K562 (cell line): ENCODE data around the gene IGF2. TPM values are rescaled to one million over a fixed set of nuclear protein-coding genes. Genes with fewer than 3 reads are reported as not detected.

ENCODE experiments used
- ATF1 ChIP-seq, 2 experiments: fragments of 450-650 bp in 1 of 2; IDR thresholded peaks; 2 replicates each; pipeline ENCODE4 v1.6.1; 2016; ENCODE audit warnings: missing compliant biosample characterization in 1 of 2, missing genetic modification characterization in 1 of 2
- CBX8 ChIP-seq: fragments of 200-600 bp; sonication (generic); IDR thresholded peaks from 2 replicates; pipeline ENCODE4 v1.6.1; 2012; ENCODE audit warnings: borderline replicate concordance, mixed run types, low read depth, mild to moderate bottlenecking, moderate library complexity, mixed read lengths, low read length, control low read depth, inconsistent platforms; ENCODE audit not compliant: poor library complexity, severe bottlenecking; ENCODE audit errors: extremely low read depth
- CEBPZ ChIP-seq: fragments of 150-350 bp; IDR thresholded peaks from 2 replicates; pipeline ENCODE4 v1.6.1; 2014; ENCODE audit warnings: low read depth, mild to moderate bottlenecking, low read length, borderline replicate concordance
- EWSR1 ChIP-seq: fragments of 450-650 bp; IDR thresholded peaks from 2 replicates; pipeline ENCODE4 v1.6.1; 2018; ENCODE audit warnings: borderline replicate concordance, mild to moderate bottlenecking, low read depth, moderate library complexity; ENCODE audit not compliant: partially characterized antibody
- FOXA3 ChIP-seq, 2 experiments: fragments of 450-650 bp in 1 of 2; sonication (generic) in 1 of 2; formaldehyde crosslinking; IDR thresholded peaks in 1 of 2; conservative IDR thresholded peaks in 1 of 2; 2 replicates each; pipeline versions ENCODE4 v1.4.0 to v1.8.0; 2020 to 2022; ENCODE audit warnings: mild to moderate bottlenecking in 2 of 2, missing genetic modification reagents in 1 of 2
- GABPB1 ChIP-seq: sonication (generic); formaldehyde crosslinking; IDR thresholded peaks from 2 replicates; pipeline ENCODE4 v1.8.0; 2022; ENCODE audit warnings: mild to moderate bottlenecking, missing genetic modification reagents
- HNRNPH1 ChIP-seq: fragments of 200-400 bp; formaldehyde crosslinking; optimal IDR thresholded peaks from 2 replicates; pipeline ENCODE3; 2017; ENCODE audit warnings: low read depth, mild to moderate bottlenecking, low read length, moderate library complexity
- KDM5B ChIP-seq: fragments of 200-600 bp; sonication (generic); IDR thresholded peaks from 2 replicates; pipeline ENCODE4 v1.6.1; 2012; ENCODE audit warnings: low read depth, mild to moderate bottlenecking, moderate library complexity, low read length, control low read depth, inconsistent platforms; ENCODE audit not compliant: insufficient replicate concordance
- MECOM ChIP-seq: fragments of 250-450 bp; sonication (Bioruptor Pico); IDR thresholded peaks from 2 replicates; pipeline ENCODE4 v1.8.0; 2022; ENCODE audit warnings: inconsistent platforms
- MEF2A ChIP-seq: IDR thresholded peaks from 2 replicates; pipeline ENCODE4 v1.6.1; 2011; ENCODE audit warnings: low read depth, mild to moderate bottlenecking, low read length, moderate library complexity; ENCODE audit not compliant: control insufficient read depth
- NEUROD1 ChIP-seq: fragments of 150-350 bp; IDR thresholded peaks from 2 replicates; pipeline ENCODE4 v1.6.1; 2014; ENCODE audit warnings: borderline replicate concordance, low read length, low read depth; ENCODE audit not compliant: partially characterized antibody
- RBM15 ChIP-seq: fragments of 200-400 bp; formaldehyde crosslinking; IDR thresholded peaks from 2 replicates; pipeline ENCODE4 v1.6.1; 2018; ENCODE audit warnings: mild to moderate bottlenecking, low read length, moderate library complexity; ENCODE audit not compliant: insufficient read depth
- RNF2 ChIP-seq: sonication (generic); IDR thresholded peaks from 2 replicates; pipeline ENCODE4 v1.6.1; 2016
- SIX5 ChIP-seq, 2 experiments: IDR thresholded peaks; 2 replicates each; pipeline ENCODE4 v1.6.1; 2011; ENCODE audit warnings: low read length in 2 of 2, borderline replicate concordance in 1 of 2, low read depth in 1 of 2, mild to moderate bottlenecking in 1 of 2, moderate library complexity in 1 of 2; ENCODE audit not compliant: insufficient read depth in 1 of 2
- SLC30A9 ChIP-seq: fragments of 250-450 bp; sonication (Bioruptor Pico); IDR thresholded peaks from 2 replicates; pipeline ENCODE4 v1.8.0; 2022; ENCODE audit warnings: mild to moderate bottlenecking, moderate library complexity
- TRIM28 ChIP-seq: fragments of 450-650 bp; IDR thresholded peaks from 2 replicates; pipeline ENCODE4 v1.6.1; 2017
- TSC22D4 ChIP-seq: fragments of 450-650 bp; IDR thresholded peaks from 2 replicates; pipeline ENCODE4 v1.6.1; 2016; ENCODE audit warnings: missing genetic modification characterization, missing biosample characterization, control low read depth
- WHSC1 ChIP-seq: IDR thresholded peaks from one replicate; pipeline ENCODE4 v1.6.1; 2012; ENCODE audit warnings: low read length, control low read depth, inconsistent platforms
- ZBTB1 ChIP-seq: sonication (generic); formaldehyde crosslinking; IDR thresholded peaks from 2 replicates; pipeline ENCODE4 v1.8.1; 2023; ENCODE audit warnings: missing genetic modification reagents, low read depth, mild to moderate bottlenecking, borderline replicate concordance
- ZBTB8A ChIP-seq: fragments of 450-650 bp; IDR thresholded peaks from 2 replicates; pipeline ENCODE4 v1.6.1; 2018; ENCODE audit warnings: mild to moderate bottlenecking, moderate library complexity; ENCODE audit not compliant: partially characterized antibody
- ZNF133 ChIP-seq: fragments of 250-450 bp; sonication (Bioruptor Pico); IDR thresholded peaks from 2 replicates; pipeline ENCODE4 v1.4.0; 2020; ENCODE audit warnings: mild to moderate bottlenecking
- ZNF174 ChIP-seq: fragments of 250-450 bp; sonication (Bioruptor Pico); IDR thresholded peaks from 2 replicates; pipeline ENCODE4 v1.4.0; 2020; ENCODE audit warnings: mild to moderate bottlenecking
- ZNF707 ChIP-seq: fragments of 250-450 bp; sonication (Bioruptor Pico); conservative IDR thresholded peaks from 2 replicates; pipeline ENCODE4 v1.8.0; 2022; ENCODE audit warnings: inconsistent platforms, mild to moderate bottlenecking, moderate library complexity
- ZZZ3 ChIP-seq: fragments of 450-650 bp; IDR thresholded peaks from 2 replicates; pipeline ENCODE4 v1.6.1; 2016; ENCODE audit warnings: antibody characterized with exemption, mild to moderate bottlenecking, moderate library complexity
- polyA plus RNA-seq, 8 experiments: library from polyadenylated mRNA; depleted of rRNA in 4 of 8; stranded (reverse) in 5 of 8; unstranded in 3 of 8; fragments of >200 nt; fragmentation: Nextera tagmentation in 2 of 8; fragmentation: Illumina TruSeq in 1 of 8; extraction: Ambion mirVana in 2 of 8; extraction: Trizol in 1 of 8; gene quantifications; 2 replicates each; pipeline versions ENCODE4 v1.2.1 to v1.2.3, GENCODE V29; 2011 to 2014; ENCODE audit warnings: inconsistent platforms in 1 of 8, missing spikeins in 1 of 8
- total RNA-seq, 7 experiments: library from RNA; depleted of rRNA in 6 of 7; stranded (reverse); fragments of >200 nt in 6 of 7; fragmentation: Illumina TruSeq in 2 of 7; extraction: Trizol in 2 of 7; gene quantifications; 2 replicates each; pipeline versions ENCODE4 v1.2.1 to v1.2.3, GENCODE V29; 2011 to 2021; ENCODE audit warnings: low replicate concordance in 1 of 7
- TF ChIP-seq, protein P1 (sequence below): sonication (generic); formaldehyde crosslinking; IDR thresholded peaks from 2 replicates; pipeline ENCODE4 v1.4.0; 2020; ENCODE audit warnings: mild to moderate bottlenecking, missing genetic modification reagents

IGF2 gene
- total and polyA plus RNA-seq, 9 of the 15 experiments (the other 6 are each of a cell fraction or from before 2014, with no cell fraction given), result 0.16 TPM; not detected in 8

GRCh38 chr11:2116680-2117079, 22.5 kb downstream of the IGF2 start (continued):
- TF ChIP-seq TSC22D4 (no peak), ZBTB1 (CRISPR knock-in tag) (no peak), SLC30A9 (CRISPR knock-in tag) (no peak), FOXA3 (CRISPR knock-in tag; conservative IDR thresholded peaks at IDR 0.05 in 1 of 2, IDR thresholded peaks at IDR 0.05 in 1 of 2) (no peak), ZZZ3 (no peak), GABPB1 (CRISPR knock-in tag) (peak; percentile 53), SIX5 (IDR thresholded peaks at IDR 0.05; ENCODE audit: borderline replicate concordance in 1 of 2, insufficient read depth in 1 of 2, low read depth in 1 of 2, low read length in 2 of 2) (no peak), MEF2A (no peak), ZNF174 (CRISPR knock-in tag) (no peak), ATF1 (CRISPR knock-in tag; IDR thresholded peaks at IDR 0.05) (no peak), ATF1 (tag; IDR thresholded peaks at IDR 0.05) (no peak), RBM15 (no peak), EWSR1 (no peak), MECOM (CRISPR knock-in tag) (no peak), NEUROD1 (no peak), CBX8 (no peak), ZNF133 (CRISPR knock-in tag) (no peak), WHSC1 (no peak), RNF2 (no peak), TRIM28 (0 out of 2 replicates have a peak, but pooled peaks have one; percentile 64), HNRNPH1 (no peak), ZBTB8A (no peak), ZNF707 (no peak), KDM5B (no peak), CEBPZ (no peak)
- TF ChIP-seq, protein P1, sequence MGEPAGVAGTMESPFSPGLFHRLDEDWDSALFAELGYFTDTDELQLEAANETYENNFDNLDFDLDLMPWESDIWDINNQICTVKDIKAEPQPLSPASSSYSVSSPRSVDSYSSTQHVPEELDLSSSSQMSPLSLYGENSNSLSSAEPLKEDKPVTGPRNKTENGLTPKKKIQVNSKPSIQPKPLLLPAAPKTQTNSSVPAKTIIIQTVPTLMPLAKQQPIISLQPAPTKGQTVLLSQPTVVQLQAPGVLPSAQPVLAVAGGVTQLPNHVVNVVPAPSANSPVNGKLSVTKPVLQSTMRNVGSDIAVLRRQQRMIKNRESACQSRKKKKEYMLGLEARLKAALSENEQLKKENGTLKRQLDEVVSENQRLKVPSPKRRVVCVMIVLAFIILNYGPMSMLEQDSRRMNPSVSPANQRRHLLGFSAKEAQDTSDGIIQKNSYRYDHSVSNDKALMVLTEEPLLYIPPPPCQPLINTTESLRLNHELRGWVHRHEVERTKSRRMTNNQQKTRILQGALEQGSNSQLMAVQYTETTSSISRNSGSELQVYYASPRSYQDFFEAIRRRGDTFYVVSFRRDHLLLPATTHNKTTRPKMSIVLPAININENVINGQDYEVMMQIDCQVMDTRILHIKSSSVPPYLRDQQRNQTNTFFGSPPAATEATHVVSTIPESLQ, result no peak
